HL-60 (cell line): ENCODE data around the gene ACTA2.

Source experiments
- DNase-seq, 2 experiments: peaks; one replicate each; pipeline ENCODE4 v3.0.0-alpha.2; 2010 to 2020; ENCODE audit warnings: low read depth in 1 of 2, low spot score in 1 of 2
- H3K27ac ChIP-seq: fragments of 250-450 bp; sonication (Bioruptor Pico); replicated peaks from 2 replicates; pipeline ENCODE4 v1.5.1; 2020; ENCODE audit warnings: mild to moderate bottlenecking, moderate library complexity
- H3K27me3 ChIP-seq: fragments of 250-450 bp; sonication (Bioruptor Pico); 2 replicates; pipeline ENCODE4 v1.5.1; 2021; ENCODE audit warnings: mild to moderate bottlenecking, moderate library complexity; ENCODE audit not compliant: insufficient read depth, poor library complexity, severe bottlenecking
- H3K4me3 ChIP-seq: replicated peaks from 2 replicates; pipeline ENCODE4 v1.5.1; 2011; ENCODE audit warnings: mild to moderate bottlenecking, control low read depth, low read length; ENCODE audit not compliant: insufficient read depth
- CTCF ChIP-seq: IDR thresholded peaks from one replicate; pipeline ENCODE4 v1.5.1; 2011; ENCODE audit warnings: low read length, control low read depth, inconsistent platforms; ENCODE audit not compliant: insufficient read depth
- GABPA ChIP-seq: IDR thresholded peaks from 2 replicates; pipeline ENCODE4 v1.6.1; 2012; ENCODE audit warnings: low read depth
- POLR2AphosphoS5 ChIP-seq: IDR thresholded peaks from 2 replicates; pipeline ENCODE4 v1.6.1; 2012; ENCODE audit warnings: low read depth
- REST ChIP-seq: IDR thresholded peaks from 2 replicates; pipeline ENCODE4 v1.6.1; 2012; ENCODE audit warnings: low read depth; ENCODE audit not compliant: insufficient replicate concordance
- SPI1 ChIP-seq: IDR thresholded peaks from 2 replicates; pipeline ENCODE4 v1.6.1; 2012; ENCODE audit warnings: low read depth, mild to moderate bottlenecking, borderline replicate concordance
- long read RNA-seq: library from polyadenylated mRNA; unstranded; transcript quantifications from one replicate; pipeline ENCODE4 v2.0.0, GENCODE V29; 2020

Gene ACTA2
- long read RNA-seq, partial matches to known transcripts: 0 of 26 reads
- long read RNA-seq, other reads (novel, unspliced or antisense): 26 of 26 reads

GRCh38 chr10:88952647-88953111, at the start of gene ACTA2:
Gene ACTA2, minus strand, starts transcription at chr10:88952773. Its CDS starts 3,843 bp downstream, at chr10:88948930.
- TF ChIP-seq REST (no peak), POLR2AphosphoS5 (no peak), GABPA (no peak), SPI1 (no peak), CTCF (no peak)
- DNase-seq: no peak
- Histone ChIP-seq H3K27ac (no peak within 1 kb of the TSS), H3K27me3 (no peaks in the 10 kb centered on the region), H3K4me3 (no peak within 1 kb of the TSS)

GRCh38 chr10:89001729-89002072, 49.1 kb upstream of the ACTA2 start:
- H3K27me3 ChIP-seq: no peaks in the 10 kb centered on the region
- TF ChIP-seq CTCF (no peak), SPI1 (no peak)
- H3K4me3 ChIP-seq: no peak overlapping the region
- DNase-seq: no peak
- no peak overlapping the region for H3K27ac ChIP-seq

GRCh38 chr10:89001024-89001728, 48.6 kb upstream of the ACTA2 start:
- no peak for DNase-seq
- Histone ChIP-seq H3K27me3 (no peaks in the 10 kb centered on the region), H3K27ac (no peak overlapping the region), H3K4me3 (no peak overlapping the region)
- TF ChIP-seq GABPA: no peak
- no peak for TF ChIP-seq REST
- TF ChIP-seq POLR2AphosphoS5: no peak
- TF ChIP-seq SPI1: no peak
- TF ChIP-seq CTCF: no peak

- no peak for TF ChIP-seq GABPA
- no peak for TF ChIP-seq REST
- no peak for TF ChIP-seq SPI1
- TF ChIP-seq CTCF: no peak
- TF ChIP-seq POLR2AphosphoS5: no peak
- H3K4me3 ChIP-seq: no peak overlapping the region
- no peak for DNase-seq
- no peak overlapping the region for H3K27ac ChIP-seq
- no peaks in the 10 kb centered on the region for H3K27me3 ChIP-seq
These were observed 47.1 kb upstream of the ACTA2 start for GRCh38 chr10:88999625-89000024.
